ENCODE measurements around the gene RIMBP2.

DNA sequence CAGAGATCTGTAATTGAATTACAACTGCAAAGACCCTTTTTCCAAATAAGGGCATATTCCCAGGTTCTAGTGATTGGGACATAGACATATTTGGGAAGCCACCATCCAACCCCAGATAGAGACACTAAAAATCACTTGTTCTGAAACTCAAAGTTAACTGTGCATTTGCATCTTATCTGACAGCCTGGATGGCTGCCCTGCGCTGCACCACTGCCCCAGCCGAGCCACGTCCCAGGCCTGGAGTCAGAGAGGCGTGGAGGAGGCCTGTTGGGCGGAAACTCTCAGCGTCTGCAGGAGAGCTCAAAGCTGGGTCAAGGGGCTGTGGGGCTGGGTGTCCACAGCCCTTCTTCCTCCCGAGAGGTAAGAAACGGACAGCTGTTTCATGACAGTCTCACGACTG, 124.4 kb downstream of the RIMBP2 start:
- no peak for TF ChIP-seq GATA3 (IDR thresholded peaks at IDR 0.05; ENCODE audit: low read depth, low read length)
- no peak for TF ChIP-seq GATA2 (IDR thresholded peaks at IDR 0.05; ENCODE audit: low read depth, low read length)

Measured in SH-SY5Y (cell line).